Ascending aorta (tissue), 2 donors: ENCODE data around the gene ASTE1. TPM values are rescaled to one million over a fixed set of nuclear protein-coding genes. Genes with fewer than 3 reads are reported as not detected.
"Not testable (repeated sequence)": the region's sequence is repeated elsewhere in the genome, so short reads cannot be mapped to it uniquely, and the experiment has no call there.

Experiments
- DNase-seq, 2 donors: peaks; one replicate each; pipeline ENCODE4 v3.0.0-alpha.2; 2019; ENCODE audit warnings: low spot score in 2 of 2
- H3K27ac ChIP-seq, 2 donors: fragments of 200-600 bp; sonication (generic); one replicate each; pipeline ENCODE4 v1.5.1; 2016 to 2017; ENCODE audit warnings: mild to moderate bottlenecking in 1 of 2
- H3K27me3 ChIP-seq: fragments of 200-600 bp; sonication (generic); one replicate; pipeline ENCODE4 v1.5.1; 2017
- H3K36me3 ChIP-seq, 2 donors: fragments of 200-600 bp; sonication (generic); one replicate each; pipeline ENCODE4 v1.5.1; 2016
- H3K4me1 ChIP-seq, 2 donors: fragments of 200-600 bp; sonication (generic); one replicate each; pipeline ENCODE4 v1.5.1; 2016 to 2017; ENCODE audit warnings: mild to moderate bottlenecking in 1 of 2
- H3K4me3 ChIP-seq, 2 donors: fragments of 200-600 bp; sonication (generic); one replicate each; pipeline ENCODE4 v1.5.1; 2016 to 2017; ENCODE audit warnings: mild to moderate bottlenecking in 1 of 2
- H3K9me3 ChIP-seq, 2 donors: fragments of 200-600 bp; sonication (generic); one replicate each; pipeline ENCODE4 v1.5.1; 2016
- CTCF ChIP-seq, 3 experiments: fragments of 200-600 bp in 2 of 3; fragments of 450-650 bp in 1 of 3; sonication (generic) in 2 of 3; IDR thresholded peaks; one replicate each; pipeline ENCODE4 v1.5.1; 2016 to 2019; ENCODE audit warnings: antibody characterized with exemption in 3 of 3, mild to moderate bottlenecking in 1 of 3, moderate library complexity in 1 of 3
- intact Hi-C: fragments of 100-400 bp; cut with DNase I; formaldehyde crosslinking; loops from one replicate; pipeline ENCODE4 v1.15.1; 2023
- total RNA-seq: library from RNA; depleted of rRNA; stranded (reverse); fragments of >200 nt; gene quantifications from one replicate; pipeline ENCODE4 v1.1.0, GENCODE V29; 2016

The ASTE1 gene
- total RNA-seq, 1 donor from 2014 or later, result 14.0 TPM

- DNase-seq, result no peak
- Histone ChIP-seq H3K27ac (no peak overlapping the region), H3K27me3 (no peaks in the 10 kb centered on the region), H3K36me3 (no peaks in the 10 kb centered on the region), H3K9me3 (no peaks in the 10 kb centered on the region), H3K4me1 (no peaks in the 10 kb centered on the region), H3K4me3 (no peak overlapping the region)
- intact Hi-C loops, result no loop called here
- peak in 1 of 3 experiments; percentile 21 for TF ChIP-seq CTCF (IDR thresholded peaks at IDR 0.05)
Measured at GRCh38 chr3:131053043-131053859, 26.6 kb upstream of the ASTE1 start.

- intact Hi-C loops, result no loop called here
Measured at GRCh38 chr3:131050001-131050400, 23.4 kb upstream of the ASTE1 start.

GRCh38 chr3:131048030-131048429 is 21.4 kb upstream of the ASTE1 start:
- H3K4me3 ChIP-seq, result no peak overlapping the region
- peaks cover 0 to 14% of the 10 kb centered on the region in 2 donors for H3K9me3 ChIP-seq
- no peak for TF ChIP-seq CTCF (IDR thresholded peaks at IDR 0.05)
- no peaks in the 10 kb centered on the region for H3K4me1 ChIP-seq
- H3K27me3 ChIP-seq, result no peaks in the 10 kb centered on the region
- intact Hi-C loops, result no loop called here
- H3K36me3 ChIP-seq, result no peaks in the 10 kb centered on the region
- no peak for DNase-seq
- no peak overlapping the region for H3K27ac ChIP-seq

More at GRCh38 chr3:131050001-131050400, 23.4 kb upstream of the ASTE1 start:
- Histone ChIP-seq H3K36me3 (no peaks in the 10 kb centered on the region), H3K4me1 (no peaks in the 10 kb centered on the region), H3K4me3 (no peak overlapping the region), H3K27ac (no peak overlapping the region), H3K9me3 (peaks cover 0 to under 1% of the 10 kb centered on the region in 2 donors), H3K27me3 (no peaks in the 10 kb centered on the region)
- no peak for TF ChIP-seq CTCF (IDR thresholded peaks at IDR 0.05)
- DNase-seq, result no peak

- intact Hi-C loops, result no loop called here
- no peaks in the 10 kb centered on the region for H3K4me1 ChIP-seq
- no peak for DNase-seq
- H3K9me3 ChIP-seq, result peaks cover 0 to 14% of the 10 kb centered on the region in 2 donors
- no peaks in the 10 kb centered on the region for H3K36me3 ChIP-seq
- H3K27ac ChIP-seq, result no peak overlapping the region
- no peak overlapping the region for H3K4me3 ChIP-seq
- TF ChIP-seq CTCF (IDR thresholded peaks at IDR 0.05), result no peak
- no peaks in the 10 kb centered on the region for H3K27me3 ChIP-seq
Measured at GRCh38 chr3:131047582-131047981, 21.0 kb upstream of the ASTE1 start.

- intact Hi-C loops, H3K4me1 ChIP-seq, H3K4me3 ChIP-seq, DNase-seq, H3K27ac ChIP-seq, H3K36me3 ChIP-seq, H3K27me3 ChIP-seq: not testable (repeated sequence)
- peaks cover 0 to 14% of the 10 kb centered on the region in 2 donors for H3K9me3 ChIP-seq
Measured at GRCh38 chr3:131042271-131042985, 15.8 kb upstream of the ASTE1 start.

GRCh38 chr3:131038326-131038725 is 11.7 kb upstream of the ASTE1 start:
- H3K4me1 ChIP-seq, result peaks cover 0 to 6% of the 10 kb centered on the region in 2 donors
- DNase-seq, result no peak
- no peak for TF ChIP-seq CTCF (IDR thresholded peaks at IDR 0.05)
- no peaks in the 10 kb centered on the region for H3K36me3 ChIP-seq
- H3K27me3 ChIP-seq, result no peaks in the 10 kb centered on the region
- intact Hi-C loops, result no loop called here
- no peak overlapping the region for H3K4me3 ChIP-seq
- H3K27ac ChIP-seq, result no peak overlapping the region
- H3K9me3 ChIP-seq, result no peaks in the 10 kb centered on the region
